ENCODE data around the gene PLLP.

The PLLP gene

GRCh38 chr16:57209780-57210179 lies 74.7 kb downstream of the PLLP start:
- no peak for DNase-seq

GRCh38 chr16:57208926-57209325 lies 75.5 kb downstream of the PLLP start:
- DNase-seq, result no peak
